HepG2 (cell line): ENCODE results near the gene CSNK1D. TPM values are rescaled to one million over a fixed set of nuclear protein-coding genes. Genes with fewer than 3 reads are reported as not detected.

ENCODE experiments used
- EZH2 ChIP-seq: conservative IDR thresholded peaks from 2 replicates; pipeline ENCODE4 v1.6.1; 2012; ENCODE audit warnings: mild to moderate bottlenecking, low read depth, low read length, moderate library complexity
- GZF1 ChIP-seq: sonication (generic); formaldehyde crosslinking; IDR thresholded peaks from 2 replicates; pipeline ENCODE4 v1.5.1; 2020; ENCODE audit warnings: mild to moderate bottlenecking, missing genetic modification reagents
- MTF1 ChIP-seq: sonication (generic); formaldehyde crosslinking; IDR thresholded peaks from 2 replicates; pipeline ENCODE4 v1.5.0; 2020; ENCODE audit warnings: missing genetic modification reagents
- NCOA2 ChIP-seq: sonication (generic); formaldehyde crosslinking; IDR thresholded peaks from 2 replicates; pipeline ENCODE4 v1.8.0; 2022; ENCODE audit warnings: inconsistent platforms
- PBX2 ChIP-seq: IDR thresholded peaks from 2 replicates; pipeline ENCODE4 v1.6.1; 2016; ENCODE audit warnings: control low read depth
- PITX1 ChIP-seq: sonication (generic); formaldehyde crosslinking; IDR thresholded peaks from 2 replicates; pipeline ENCODE4 v1.5.1; 2020; ENCODE audit warnings: mild to moderate bottlenecking, missing genetic modification reagents
- SAFB2 ChIP-seq: sonication (generic); formaldehyde crosslinking; IDR thresholded peaks from 2 replicates; pipeline ENCODE4 v1.5.1; 2020; ENCODE audit warnings: missing genetic modification reagents, low read depth, mild to moderate bottlenecking, borderline replicate concordance
- SP140L ChIP-seq: sonication (generic); formaldehyde crosslinking; IDR thresholded peaks from 2 replicates; pipeline ENCODE4 v1.4.0; 2020; ENCODE audit warnings: missing genetic modification reagents, borderline replicate concordance
- ZBTB20 ChIP-seq: sonication (generic); formaldehyde crosslinking; IDR thresholded peaks from 2 replicates; pipeline ENCODE4 v1.8.1; 2023; ENCODE audit warnings: missing genetic modification reagents, low read depth, mild to moderate bottlenecking, borderline replicate concordance
- ZBTB46 ChIP-seq: sonication (generic); formaldehyde crosslinking; IDR thresholded peaks from 2 replicates; pipeline ENCODE4 v1.4.0; 2020; ENCODE audit warnings: mild to moderate bottlenecking, missing genetic modification reagents, borderline replicate concordance
- ZFAT ChIP-seq: sonication (generic); formaldehyde crosslinking; conservative IDR thresholded peaks from 2 replicates; pipeline ENCODE4 v1.8.1; 2023; ENCODE audit warnings: missing genetic modification reagents, inconsistent platforms
- ZNF567 ChIP-seq: sonication (generic); formaldehyde crosslinking; IDR thresholded peaks from 2 replicates; pipeline ENCODE4 v1.8.1; 2023; ENCODE audit warnings: mild to moderate bottlenecking, missing genetic modification reagents, borderline replicate concordance
- ZNF678 ChIP-seq: sonication (generic); formaldehyde crosslinking; IDR thresholded peaks from 2 replicates; pipeline ENCODE4 v1.4.0; 2020; ENCODE audit warnings: mild to moderate bottlenecking, missing genetic modification reagents
- ZSCAN21 ChIP-seq: sonication (generic); formaldehyde crosslinking; IDR thresholded peaks from 2 replicates; pipeline ENCODE4 v1.8.0; 2022; ENCODE audit warnings: mild to moderate bottlenecking, missing genetic modification reagents, moderate library complexity, borderline replicate concordance
- polyA plus RNA-seq, 8 experiments: library from polyadenylated mRNA; depleted of rRNA in 3 of 8; stranded (reverse) in 7 of 8; unstranded in 1 of 8; fragments of >200 nt; fragmentation: Illumina TruSeq in 4 of 8; extraction: Trizol in 4 of 8; gene quantifications; 2 replicates each; pipeline versions ENCODE4 v1.2.1 to v1.2.3, GENCODE V29; 2011 to 2016; ENCODE audit warnings: low read depth in 4 of 8, missing spikeins in 1 of 8, mixed read lengths in 1 of 8; ENCODE audit not compliant: insufficient read depth in 1 of 8
- total RNA-seq, 5 experiments: library from RNA; depleted of rRNA; stranded (reverse); fragments of >200 nt; fragmentation: Illumina TruSeq; extraction: Trizol; gene quantifications; 2 replicates each; pipeline ENCODE4 v1.2.3, GENCODE V29; 2016; ENCODE audit warnings: low read depth in 1 of 5
- TF ChIP-seq, protein P1 (sequence below): IDR thresholded peaks from 2 replicates; pipeline ENCODE4 v1.6.1; 2016; ENCODE audit warnings: low read depth, missing genetic modification reagents, missing compliant biosample characterization
- TF ChIP-seq, protein P2 (sequence below): IDR thresholded peaks from 2 replicates; pipeline ENCODE4 v1.6.1; 2016; ENCODE audit warnings: mild to moderate bottlenecking

Gene CSNK1D
- total and polyA plus RNA-seq, 2 of the 13 experiments (the other 11 are each of a cell fraction or from before 2014, with no cell fraction given) = 31.5 to 128 TPM

DNA sequence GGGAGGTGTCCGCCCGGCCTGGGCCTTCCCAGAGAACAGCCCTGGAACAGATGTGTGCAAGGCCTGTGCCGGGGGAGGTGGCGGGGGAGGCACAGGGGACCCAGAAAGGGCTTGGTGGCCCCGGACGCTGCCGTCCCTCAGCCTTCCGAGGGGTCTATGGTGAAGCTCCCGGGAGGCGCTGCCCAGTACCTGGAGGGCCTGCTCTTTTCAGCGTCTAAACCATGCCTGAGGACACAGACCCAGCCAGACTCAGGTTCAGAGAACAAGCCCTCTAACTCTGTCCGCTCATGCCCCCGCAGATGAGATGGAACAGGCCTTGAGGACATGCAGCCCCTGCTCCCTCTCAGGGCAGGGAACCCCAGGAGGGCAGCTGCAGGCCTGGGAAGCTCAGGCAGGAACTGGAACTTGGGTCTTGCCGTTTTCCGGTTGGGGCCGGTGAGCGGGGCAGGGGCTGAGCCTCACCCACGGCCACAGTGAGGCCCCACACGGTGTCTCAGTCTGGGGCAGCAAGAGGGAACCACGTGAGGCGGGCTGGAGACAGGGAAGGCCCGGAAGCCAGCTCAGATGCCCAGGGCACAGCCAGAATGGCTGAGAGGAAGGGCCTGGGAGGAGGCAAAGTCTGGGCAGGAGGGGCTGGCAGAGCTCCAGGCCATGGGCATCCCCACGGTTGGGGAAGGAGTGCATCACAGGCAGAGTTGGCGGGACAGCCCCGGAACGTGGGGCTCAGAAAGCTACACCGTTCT, 32.1 kb downstream of the CSNK1D start (continued):
- TF ChIP-seq PBX2 = peak; percentile 31; the same call in 1 of the 2 replicates
- TF ChIP-seq, protein P1, sequence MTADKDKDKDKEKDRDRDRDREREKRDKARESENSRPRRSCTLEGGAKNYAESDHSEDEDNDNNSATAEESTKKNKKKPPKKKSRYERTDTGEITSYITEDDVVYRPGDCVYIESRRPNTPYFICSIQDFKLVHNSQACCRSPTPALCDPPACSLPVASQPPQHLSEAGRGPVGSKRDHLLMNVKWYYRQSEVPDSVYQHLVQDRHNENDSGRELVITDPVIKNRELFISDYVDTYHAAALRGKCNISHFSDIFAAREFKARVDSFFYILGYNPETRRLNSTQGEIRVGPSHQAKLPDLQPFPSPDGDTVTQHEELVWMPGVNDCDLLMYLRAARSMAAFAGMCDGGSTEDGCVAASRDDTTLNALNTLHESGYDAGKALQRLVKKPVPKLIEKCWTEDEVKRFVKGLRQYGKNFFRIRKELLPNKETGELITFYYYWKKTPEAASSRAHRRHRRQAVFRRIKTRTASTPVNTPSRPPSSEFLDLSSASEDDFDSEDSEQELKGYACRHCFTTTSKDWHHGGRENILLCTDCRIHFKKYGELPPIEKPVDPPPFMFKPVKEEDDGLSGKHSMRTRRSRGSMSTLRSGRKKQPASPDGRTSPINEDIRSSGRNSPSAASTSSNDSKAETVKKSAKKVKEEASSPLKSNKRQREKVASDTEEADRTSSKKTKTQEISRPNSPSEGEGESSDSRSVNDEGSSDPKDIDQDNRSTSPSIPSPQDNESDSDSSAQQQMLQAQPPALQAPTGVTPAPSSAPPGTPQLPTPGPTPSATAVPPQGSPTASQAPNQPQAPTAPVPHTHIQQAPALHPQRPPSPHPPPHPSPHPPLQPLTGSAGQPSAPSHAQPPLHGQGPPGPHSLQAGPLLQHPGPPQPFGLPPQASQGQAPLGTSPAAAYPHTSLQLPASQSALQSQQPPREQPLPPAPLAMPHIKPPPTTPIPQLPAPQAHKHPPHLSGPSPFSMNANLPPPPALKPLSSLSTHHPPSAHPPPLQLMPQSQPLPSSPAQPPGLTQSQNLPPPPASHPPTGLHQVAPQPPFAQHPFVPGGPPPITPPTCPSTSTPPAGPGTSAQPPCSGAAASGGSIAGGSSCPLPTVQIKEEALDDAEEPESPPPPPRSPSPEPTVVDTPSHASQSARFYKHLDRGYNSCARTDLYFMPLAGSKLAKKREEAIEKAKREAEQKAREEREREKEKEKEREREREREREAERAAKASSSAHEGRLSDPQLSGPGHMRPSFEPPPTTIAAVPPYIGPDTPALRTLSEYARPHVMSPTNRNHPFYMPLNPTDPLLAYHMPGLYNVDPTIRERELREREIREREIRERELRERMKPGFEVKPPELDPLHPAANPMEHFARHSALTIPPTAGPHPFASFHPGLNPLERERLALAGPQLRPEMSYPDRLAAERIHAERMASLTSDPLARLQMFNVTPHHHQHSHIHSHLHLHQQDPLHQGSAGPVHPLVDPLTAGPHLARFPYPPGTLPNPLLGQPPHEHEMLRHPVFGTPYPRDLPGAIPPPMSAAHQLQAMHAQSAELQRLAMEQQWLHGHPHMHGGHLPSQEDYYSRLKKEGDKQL (CRISPR knock-in tag) = peak; percentile 57; the same call in 1 of the 2 replicates
- TF ChIP-seq PITX1 (CRISPR knock-in tag) = peak; percentile 60
- TF ChIP-seq ZNF567 (CRISPR knock-in tag) = no peak
- peak; percentile 93 for TF ChIP-seq SAFB2 (CRISPR knock-in tag)
- no peak for TF ChIP-seq ZBTB46 (CRISPR knock-in tag)
- no peak for TF ChIP-seq ZBTB20 (CRISPR knock-in tag)
- TF ChIP-seq ZNF678 (CRISPR knock-in tag) = no peak; the same call in 1 of the 2 replicates
- TF ChIP-seq ZSCAN21 (CRISPR knock-in tag) = peak; percentile 41; the same call in 1 of the 2 replicates
- no peak; the same call in 1 of the 2 replicates for TF ChIP-seq MTF1 (CRISPR knock-in tag)
- TF ChIP-seq NCOA2 (CRISPR knock-in tag) = peak; percentile 45; the same call in 1 of the 2 replicates
- 0 out of 2 replicates have a peak, but pooled peaks have one; percentile 34 for TF ChIP-seq ZFAT
- TF ChIP-seq, protein P2, sequence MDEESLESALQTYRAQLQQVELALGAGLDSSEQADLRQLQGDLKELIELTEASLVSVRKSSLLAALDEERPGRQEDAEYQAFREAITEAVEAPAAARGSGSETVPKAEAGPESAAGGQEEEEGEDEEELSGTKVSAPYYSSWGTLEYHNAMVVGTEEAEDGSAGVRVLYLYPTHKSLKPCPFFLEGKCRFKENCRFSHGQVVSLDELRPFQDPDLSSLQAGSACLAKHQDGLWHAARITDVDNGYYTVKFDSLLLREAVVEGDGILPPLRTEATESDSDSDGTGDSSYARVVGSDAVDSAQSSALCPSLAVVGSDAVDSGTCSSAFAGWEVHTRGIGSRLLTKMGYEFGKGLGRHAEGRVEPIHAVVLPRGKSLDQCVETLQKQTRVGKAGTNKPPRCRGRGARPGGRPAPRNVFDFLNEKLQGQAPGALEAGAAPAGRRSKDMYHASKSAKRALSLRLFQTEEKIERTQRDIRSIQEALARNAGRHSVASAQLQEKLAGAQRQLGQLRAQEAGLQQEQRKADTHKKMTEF = no peak; the same call in 1 of the 2 replicates
- TF ChIP-seq SP140L (CRISPR knock-in tag) = peak; percentile 83; the same call in 1 of the 2 replicates
- no peak for TF ChIP-seq GZF1
- TF ChIP-seq EZH2 = no peak
